ENCODE results near the gene KCNK10. TPM values are rescaled to one million over a fixed set of nuclear protein-coding genes. Genes with fewer than 3 reads are reported as not detected.

Gene KCNK10
- polyA plus RNA-seq, 3 donors: 0.05 TPM; not detected in 2

- no peak overlapping the region for H3K27ac Mint-ChIP-seq
- H3K9me3 Mint-ChIP-seq: peaks cover 4 to 9% (median 5%) of the 10 kb centered on the region in 7 donors
- Histone ChIP-seq H3K9me3 (replicated peaks in 1 of 2; ENCODE audit: control insufficient read depth in 1 of 2, insufficient read depth in 1 of 2, low read length in 2 of 2) (peaks cover 3 to 15% of the 10 kb centered on the region in 2 donors), H3K4me2 (replicated peaks; ENCODE audit: extremely low read depth, low read length, poor library complexity, severe bottlenecking) (no peak overlapping the region), H3K9ac (ENCODE audit: insufficient read depth, low read length, poor library complexity, severe bottlenecking) (no peak overlapping the region), H3K79me2 (ENCODE audit: insufficient read depth, low read length) (no peaks in the 10 kb centered on the region), H3K36me3 (replicated peaks in 1 of 2; ENCODE audit: control insufficient read depth in 1 of 2, insufficient read depth in 2 of 2, low read length in 2 of 2) (no peaks in the 10 kb centered on the region), H3K4me1 (ENCODE audit: control insufficient read depth in 1 of 2, insufficient read depth in 2 of 2, low read length in 2 of 2) (no peaks in the 10 kb centered on the region), H3K27me3 (ENCODE audit: control insufficient read depth in 2 of 2, insufficient read depth in 2 of 2, low read length in 2 of 2) (peaks cover 51 to 54% of the 10 kb centered on the region in 2 donors), H3K4me3 (replicated peaks in 1 of 3; ENCODE audit: low read depth in 2 of 3, low read length in 3 of 3) (no peak overlapping the region), H3K27ac (ENCODE audit: low read depth in 1 of 2, low read length in 2 of 2) (no peak overlapping the region), H2AFZ (ENCODE audit: insufficient read depth, low read depth, low read length, poor library complexity, severe bottlenecking) (no peak overlapping the region), H4K20me1 (ENCODE audit: insufficient read depth, low read length) (no peaks in the 10 kb centered on the region)
- intact Hi-C loops (cut with micrococcal nuclease): no loop called here
- no peak for DNase-seq
- no peak overlapping the region for H3K4me3 Mint-ChIP-seq
- H3K4me1 Mint-ChIP-seq: no peaks in the 10 kb centered on the region
- TF ChIP-seq, protein P1, sequence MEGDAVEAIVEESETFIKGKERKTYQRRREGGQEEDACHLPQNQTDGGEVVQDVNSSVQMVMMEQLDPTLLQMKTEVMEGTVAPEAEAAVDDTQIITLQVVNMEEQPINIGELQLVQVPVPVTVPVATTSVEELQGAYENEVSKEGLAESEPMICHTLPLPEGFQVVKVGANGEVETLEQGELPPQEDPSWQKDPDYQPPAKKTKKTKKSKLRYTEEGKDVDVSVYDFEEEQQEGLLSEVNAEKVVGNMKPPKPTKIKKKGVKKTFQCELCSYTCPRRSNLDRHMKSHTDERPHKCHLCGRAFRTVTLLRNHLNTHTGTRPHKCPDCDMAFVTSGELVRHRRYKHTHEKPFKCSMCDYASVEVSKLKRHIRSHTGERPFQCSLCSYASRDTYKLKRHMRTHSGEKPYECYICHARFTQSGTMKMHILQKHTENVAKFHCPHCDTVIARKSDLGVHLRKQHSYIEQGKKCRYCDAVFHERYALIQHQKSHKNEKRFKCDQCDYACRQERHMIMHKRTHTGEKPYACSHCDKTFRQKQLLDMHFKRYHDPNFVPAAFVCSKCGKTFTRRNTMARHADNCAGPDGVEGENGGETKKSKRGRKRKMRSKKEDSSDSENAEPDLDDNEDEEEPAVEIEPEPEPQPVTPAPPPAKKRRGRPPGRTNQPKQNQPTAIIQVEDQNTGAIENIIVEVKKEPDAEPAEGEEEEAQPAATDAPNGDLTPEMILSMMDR (IDR thresholded peaks at IDR 0.05): no peak
- H3K27me3 Mint-ChIP-seq (ENCODE audit: low read depth in 3 of 3): peaks cover 9 to 27% (median 20%) of the 10 kb centered on the region in 3 donors
- no peaks in the 10 kb centered on the region for H3K36me3 Mint-ChIP-seq
Observed at GRCh38 chr14:88316521-88316920, 6.5 kb downstream of the KCNK10 start.

DNA sequence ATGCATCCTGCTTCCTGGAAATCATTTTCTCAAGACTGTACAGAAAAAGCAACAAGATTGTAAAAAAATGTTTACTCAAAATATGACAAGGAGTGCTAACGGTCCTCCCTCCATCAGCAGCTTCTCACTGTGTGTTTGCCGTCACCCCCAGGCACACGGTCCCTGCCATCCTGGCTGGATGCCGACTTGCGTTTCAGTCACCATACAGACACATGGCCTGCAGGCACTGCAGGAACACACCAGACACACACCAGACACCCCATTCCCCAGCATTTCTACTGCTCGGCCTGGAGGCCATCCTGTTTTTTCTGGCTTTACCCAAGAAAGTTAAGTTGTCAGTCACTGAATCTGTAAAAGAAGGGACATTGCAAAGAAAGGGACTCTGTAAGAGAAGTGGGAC, 10.8 kb downstream of the KCNK10 start:
- no peak overlapping the region for H3K27ac ChIP-seq (ENCODE audit: low read depth in 1 of 2, low read length in 2 of 2)
- H3K9me3 ChIP-seq (replicated peaks in 1 of 2; ENCODE audit: control insufficient read depth in 1 of 2, insufficient read depth in 1 of 2, low read length in 2 of 2): peaks cover 3 to 6% of the 10 kb centered on the region in 2 donors
- TF ChIP-seq, protein P1 (IDR thresholded peaks at IDR 0.05): no peak
- H3K4me3 Mint-ChIP-seq: no peak overlapping the region
- WGBS (ENCODE audit: insufficient coverage): 94% methylated on average over 3 of the region's 6 CpGs
- H3K79me2 ChIP-seq (ENCODE audit: insufficient read depth, low read length): no peaks in the 10 kb centered on the region
- H3K9me3 Mint-ChIP-seq: peaks cover 4 to 9% (median 5%) of the 10 kb centered on the region in 7 donors
- no peaks in the 10 kb centered on the region for H4K20me1 ChIP-seq (ENCODE audit: insufficient read depth, low read length)
- no peak overlapping the region for H2AFZ ChIP-seq (ENCODE audit: insufficient read depth, low read depth, low read length, poor library complexity, severe bottlenecking)
- H3K9ac ChIP-seq (ENCODE audit: insufficient read depth, low read length, poor library complexity, severe bottlenecking): no peak overlapping the region
- intact Hi-C loops (cut with micrococcal nuclease): no loop called here
- H3K4me1 Mint-ChIP-seq: peaks cover under 1% of the 10 kb centered on the region
- H3K4me2 ChIP-seq (replicated peaks; ENCODE audit: extremely low read depth, low read length, poor library complexity, severe bottlenecking): no peak overlapping the region
- no peaks in the 10 kb centered on the region for H3K36me3 Mint-ChIP-seq
- H3K4me3 ChIP-seq (replicated peaks in 1 of 3; ENCODE audit: low read depth in 2 of 3, low read length in 3 of 3): no peak overlapping the region
- H3K27me3 ChIP-seq (ENCODE audit: control insufficient read depth in 2 of 2, insufficient read depth in 2 of 2, low read length in 2 of 2): peaks cover 9 to 12% of the 10 kb centered on the region in 2 donors
- no peak overlapping the region for H3K27ac Mint-ChIP-seq
- no peaks in the 10 kb centered on the region for H3K4me1 ChIP-seq (ENCODE audit: control insufficient read depth in 1 of 2, insufficient read depth in 2 of 2, low read length in 2 of 2)
- DNase-seq: no peak
- peaks cover 4 to 16% (median 11%) of the 10 kb centered on the region in 3 donors for H3K27me3 Mint-ChIP-seq (ENCODE audit: low read depth in 3 of 3)
- no peaks in the 10 kb centered on the region for H3K36me3 ChIP-seq (replicated peaks in 1 of 2; ENCODE audit: control insufficient read depth in 1 of 2, insufficient read depth in 2 of 2, low read length in 2 of 2)

All from CD14-positive monocyte (primary cell).